ENCODE measurements around the gene PHACTR3.
"Not testable (repeated sequence)": the region's sequence is repeated elsewhere in the genome, so short reads cannot be mapped to it uniquely, and the experiment has no call there.

PHACTR3 gene

GRCh38 chr20:59603781-59604541, at the start of gene PHACTR3:
PHACTR3 (plus strand) TSS chr20:59604540; CDS start chr20:59605015, 475 bp downstream.
- H3K4me2 ChIP-seq (ENCODE audit: low read length) = no peak within 1 kb of the TSS

GRCh38 chr20:59557733-59558529, 46.4 kb upstream of the PHACTR3 start:
- not testable (repeated sequence) for H3K79me2 ChIP-seq (ENCODE audit: control insufficient read depth, low read length); H3K4me3 ChIP-seq (ENCODE audit: low read length); H3K9me3 ChIP-seq (ENCODE audit: control insufficient read depth, insufficient read depth, low read length); H3K36me3 ChIP-seq (ENCODE audit: control insufficient read depth, low read length); H3K9me2 ChIP-seq (replicated peaks; ENCODE audit: control insufficient read depth, low read length); H3F3A ChIP-seq (ENCODE audit: control insufficient read depth, insufficient read depth); H3K4me1 ChIP-seq (ENCODE audit: control insufficient read depth, low read length); H3K27ac ChIP-seq (ENCODE audit: low read depth, low read length); H3K4me2 ChIP-seq (ENCODE audit: low read length); H4K20me1 ChIP-seq (ENCODE audit: control insufficient read depth, insufficient read depth, low read depth, low read length); H3K27me3 ChIP-seq (ENCODE audit: control insufficient read depth, low read length)

More at GRCh38 chr20:59603781-59604541, at the start of gene PHACTR3:
- Histone ChIP-seq H3K9me3 (ENCODE audit: control insufficient read depth, insufficient read depth, low read length) (no peaks in the 10 kb centered on the region), H4K20me1 (ENCODE audit: control insufficient read depth, insufficient read depth, low read depth, low read length) (no peaks in the 10 kb centered on the region), H3K9me2 (replicated peaks; ENCODE audit: control insufficient read depth, low read length) (no peaks in the 10 kb centered on the region), H3K27ac (ENCODE audit: low read depth, low read length) (no peak within 1 kb of the TSS), H3K4me3 (ENCODE audit: low read length) (no peak within 1 kb of the TSS), H3K79me2 (ENCODE audit: control insufficient read depth, low read length) (no peaks in the 10 kb centered on the region), H3F3A (ENCODE audit: control insufficient read depth, insufficient read depth) (no peaks in the 10 kb centered on the region), H3K36me3 (ENCODE audit: control insufficient read depth, low read length) (no peaks in the 10 kb centered on the region), H3K27me3 (ENCODE audit: control insufficient read depth, low read length) (peaks cover 7% of the 10 kb centered on the region), H3K4me1 (ENCODE audit: control insufficient read depth, low read length) (no peaks in the 10 kb centered on the region)
- TF ChIP-seq CTCF (IDR thresholded peaks at IDR 0.05; ENCODE audit: low read depth, low read length, poor library complexity, severe bottlenecking) (no peak), EZH2phosphoT487 (IDR thresholded peaks at IDR 0.05; ENCODE audit: borderline replicate concordance, low read length) (no peak)

- Histone ChIP-seq H3K9me2 (replicated peaks; ENCODE audit: control insufficient read depth, low read length) (no peaks in the 10 kb centered on the region), H3K27me3 (ENCODE audit: control insufficient read depth, low read length) (0 out of 2 replicates have a peak, but pooled peaks cover 2% of the 10 kb centered on the region), H3K4me3 (ENCODE audit: low read length) (no peak overlapping the region), H3K4me1 (ENCODE audit: control insufficient read depth, low read length) (no peaks in the 10 kb centered on the region), H3F3A (ENCODE audit: control insufficient read depth, insufficient read depth) (no peaks in the 10 kb centered on the region), H4K20me1 (ENCODE audit: control insufficient read depth, insufficient read depth, low read depth, low read length) (no peaks in the 10 kb centered on the region), H3K36me3 (ENCODE audit: control insufficient read depth, low read length) (no peaks in the 10 kb centered on the region), H3K27ac (ENCODE audit: low read depth, low read length) (no peak overlapping the region), H3K79me2 (ENCODE audit: control insufficient read depth, low read length) (no peaks in the 10 kb centered on the region), H3K9me3 (ENCODE audit: control insufficient read depth, insufficient read depth, low read length) (no peaks in the 10 kb centered on the region), H3K4me2 (ENCODE audit: low read length) (no peak overlapping the region)
- TF ChIP-seq EZH2phosphoT487 (IDR thresholded peaks at IDR 0.05; ENCODE audit: borderline replicate concordance, low read length) (no peak), CTCF (IDR thresholded peaks at IDR 0.05; ENCODE audit: low read depth, low read length, poor library complexity, severe bottlenecking) (no peak)
Observed at GRCh38 chr20:59559024-59559817, 45.1 kb upstream of the PHACTR3 start.
